HG03520 (cell line): ENCODE measurements around the gene CCNE1.

Source experiments
- ATAC-seq: cut with Tn5 transposase; IDR thresholded peaks from one replicate; pipeline ENCODE4 v1.9.1; 2021; ENCODE audit warnings: mild to moderate bottlenecking, moderate library complexity; ENCODE audit not compliant: unreplicated experiment

Gene CCNE1

DNA sequence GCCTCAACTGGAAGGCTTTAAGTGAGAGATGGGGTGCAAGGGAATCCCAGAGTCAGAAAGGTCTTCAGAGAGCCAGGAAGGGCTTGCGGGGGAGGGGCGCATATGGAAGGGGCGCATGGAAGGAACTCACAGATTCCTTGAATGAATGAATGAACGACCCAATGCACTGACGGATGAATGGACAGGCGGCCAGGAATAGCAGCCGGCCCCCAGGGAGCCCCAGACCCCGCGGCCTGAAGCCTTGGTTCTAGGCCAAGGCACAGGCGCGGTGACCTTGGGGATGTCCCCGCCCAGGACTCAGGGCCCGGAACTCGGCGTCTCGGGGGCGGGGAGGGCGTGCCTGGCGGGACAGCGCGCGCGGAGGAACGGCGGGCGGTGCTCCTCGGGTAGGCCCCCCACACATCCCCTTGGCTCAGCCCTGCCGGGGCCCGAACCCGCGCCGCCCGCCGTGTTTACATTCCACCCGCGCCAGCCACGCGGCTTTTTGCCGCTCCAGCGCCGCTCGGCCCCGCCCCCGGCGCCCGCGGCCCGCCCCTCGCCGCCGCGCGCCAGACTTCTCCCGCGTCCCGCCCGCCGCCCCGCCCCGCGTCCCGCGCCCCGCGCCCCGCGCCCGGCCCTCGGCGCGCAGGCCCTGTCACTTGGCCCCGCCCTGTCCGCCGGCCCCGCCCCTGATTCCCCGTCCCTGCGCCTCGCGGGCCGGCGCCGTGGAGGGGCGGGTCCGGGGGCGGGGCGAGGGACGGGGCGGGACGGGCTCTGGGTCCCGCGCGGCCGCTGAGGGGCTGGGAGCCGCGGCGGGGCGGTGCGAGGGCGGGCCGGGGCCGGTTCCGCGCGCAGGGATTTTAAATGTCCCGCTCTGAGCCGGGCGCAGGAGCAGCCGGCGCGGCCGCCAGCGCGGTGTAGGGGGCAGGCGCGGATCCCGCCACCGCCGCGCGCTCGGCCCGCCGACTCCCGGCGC, at the start of gene CCNE1:
TSS of gene CCNE1 (plus strand) at position 867 of the 955 bp plus-strand sequence. CDS start 565 bp downstream, outside the sequence.
- peak; percentile 63 for ATAC-seq

- no peak for ATAC-seq
Measured at GRCh38 chr19:29763196-29763595, 48.6 kb upstream of the CCNE1 start.

GRCh38 chr19:29764361-29764760, 47.4 kb upstream of the CCNE1 start:
- no peak for ATAC-seq

DNA sequence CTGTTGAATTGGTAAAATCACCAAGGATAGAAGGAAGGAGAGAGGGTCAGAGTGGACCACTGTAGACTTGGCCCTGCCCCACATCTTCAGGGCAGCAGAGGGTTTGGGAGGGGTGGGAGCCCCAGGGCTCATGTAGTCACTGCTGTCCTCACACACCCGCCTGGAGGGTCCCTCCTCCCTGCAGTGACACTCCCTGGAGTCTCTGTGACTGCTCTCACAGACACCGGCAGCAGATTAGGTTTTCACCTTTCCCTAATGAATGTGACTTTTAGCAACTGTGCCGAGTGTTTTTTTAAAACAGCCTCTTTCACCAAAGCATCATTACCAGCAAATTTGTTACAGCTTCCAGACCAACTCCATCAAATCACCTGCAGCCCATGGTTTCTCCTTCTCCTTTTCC, 45.7 kb upstream of the CCNE1 start:
- ATAC-seq: no peak

GRCh38 chr19:29767039-29767735, 44.6 kb upstream of the CCNE1 start:
- ATAC-seq: no peak

DNA sequence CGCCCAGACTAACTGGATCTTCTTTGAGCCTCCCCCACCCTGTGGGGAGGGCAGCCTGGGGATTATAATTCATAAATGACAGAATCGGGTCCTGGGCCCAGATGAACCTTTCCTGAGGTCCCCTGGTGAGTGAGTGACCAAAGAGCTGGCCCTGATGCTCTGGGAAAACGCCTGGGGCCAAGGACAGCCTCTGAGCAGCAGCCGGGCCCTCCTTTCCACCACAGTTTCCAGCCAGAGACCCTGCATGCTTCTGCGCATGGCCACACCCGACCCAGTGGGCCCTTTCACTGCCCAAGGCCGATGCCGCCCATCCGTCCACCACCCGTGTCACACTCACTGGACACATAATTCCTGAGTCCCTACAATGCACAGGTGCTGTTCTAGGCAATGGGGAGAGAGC, 43.6 kb upstream of the CCNE1 start:
- no peak for ATAC-seq

DNA sequence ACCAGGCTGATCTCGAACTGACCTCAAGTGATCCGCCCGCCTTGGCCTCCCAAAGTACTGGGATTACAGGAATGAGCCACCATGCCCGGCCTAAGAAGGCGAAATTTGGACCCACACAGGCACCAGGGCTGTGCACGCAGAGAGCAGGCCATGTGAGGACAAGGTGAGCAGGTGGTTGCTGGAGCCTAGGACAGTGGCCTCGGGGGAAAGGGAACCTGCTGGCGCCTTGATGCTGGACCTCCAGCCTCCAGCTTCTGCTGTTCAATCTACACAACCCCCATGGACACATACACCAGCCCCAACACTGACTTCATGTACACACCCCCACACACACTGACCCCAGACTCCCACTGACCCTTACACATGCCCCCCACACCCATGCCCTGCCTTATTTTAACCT, 41.8 kb upstream of the CCNE1 start:
- no peak for ATAC-seq

DNA sequence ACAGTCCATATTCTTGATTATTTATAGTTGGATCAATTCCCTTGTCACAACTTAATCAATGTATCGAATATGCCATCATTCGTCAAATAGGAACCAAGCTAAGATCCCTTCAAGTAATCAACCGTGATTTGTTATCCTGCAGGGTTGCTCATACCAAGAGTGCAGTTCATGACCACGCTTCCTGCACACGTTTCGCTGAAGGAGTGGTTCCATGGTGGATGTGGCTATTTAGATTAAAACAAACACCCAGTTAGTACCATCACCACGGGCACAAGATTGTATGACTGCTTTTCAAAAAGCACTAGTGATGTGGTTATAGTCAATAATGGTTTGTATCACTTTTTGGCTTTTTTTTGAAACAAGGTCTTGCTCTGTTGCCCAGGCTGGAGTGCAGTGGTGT, 41.1 kb upstream of the CCNE1 start:
- no peak for ATAC-seq

DNA sequence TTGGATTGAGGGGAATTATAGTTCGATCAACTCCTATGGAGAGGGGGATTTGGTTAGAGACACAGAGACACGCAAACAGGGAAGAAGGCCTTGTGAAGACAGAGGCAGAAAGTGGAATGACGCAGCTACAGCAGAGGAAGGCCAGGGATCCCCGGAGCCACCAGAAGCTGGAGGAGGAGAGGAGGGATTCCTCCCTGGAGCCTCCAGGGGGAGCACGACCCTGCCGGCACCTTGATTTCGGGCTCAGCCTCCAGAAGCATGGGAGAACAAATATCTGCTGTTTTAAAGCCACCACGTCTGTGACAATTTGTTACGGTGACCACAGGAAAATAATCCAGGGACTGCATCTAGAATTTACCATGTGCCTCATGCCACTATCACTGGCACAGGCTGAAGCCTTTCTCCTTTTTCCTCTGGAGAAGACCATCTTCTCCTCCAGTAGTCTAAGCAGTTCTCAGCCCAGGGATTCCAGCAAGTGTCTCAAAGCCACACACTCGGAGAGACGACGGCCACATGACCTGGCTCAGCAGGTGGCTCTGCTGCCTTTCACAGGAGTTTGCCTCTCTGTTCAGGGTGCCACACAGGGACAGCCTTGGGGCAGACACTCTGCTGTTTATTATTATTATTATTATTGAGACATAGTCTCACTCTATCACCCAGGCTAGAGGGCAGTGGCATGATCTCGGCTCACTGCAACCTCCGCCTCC, 39.9 kb upstream of the CCNE1 start:
- no peak for ATAC-seq

GRCh38 chr19:29772696-29773095, 39.1 kb upstream of the CCNE1 start:
- no peak for ATAC-seq

GRCh38 chr19:29773141-29773540, 38.6 kb upstream of the CCNE1 start:
- no peak for ATAC-seq

GRCh38 chr19:29774126-29774525, 37.7 kb upstream of the CCNE1 start:
- ATAC-seq: no peak

GRCh38 chr19:29777781-29778309, 33.9 kb upstream of the CCNE1 start:
- no peak for ATAC-seq

DNA sequence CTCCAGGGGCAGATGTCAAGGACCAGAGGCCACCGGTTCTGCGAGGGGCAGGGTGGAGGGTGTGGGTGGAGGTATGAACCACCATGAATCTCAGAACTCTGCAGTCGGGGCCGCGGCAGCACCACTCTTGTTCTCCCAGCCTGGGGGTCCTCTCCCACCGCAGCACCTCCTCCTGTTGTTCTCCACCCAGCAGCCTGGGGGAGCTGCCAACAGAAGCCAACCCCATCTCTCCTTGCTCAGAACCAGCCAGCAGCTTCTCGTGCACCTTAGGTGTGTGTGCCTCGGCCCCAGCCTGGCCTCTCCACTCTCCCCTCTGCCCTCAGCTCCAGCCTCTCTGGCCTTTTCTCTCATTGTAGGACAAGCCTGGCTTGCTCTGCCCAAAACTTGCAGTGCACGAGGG, 31.9 kb upstream of the CCNE1 start:
- ATAC-seq: no peak

GRCh38 chr19:29781386-29782259, 30.2 kb upstream of the CCNE1 start:
- ATAC-seq: no peak

DNA sequence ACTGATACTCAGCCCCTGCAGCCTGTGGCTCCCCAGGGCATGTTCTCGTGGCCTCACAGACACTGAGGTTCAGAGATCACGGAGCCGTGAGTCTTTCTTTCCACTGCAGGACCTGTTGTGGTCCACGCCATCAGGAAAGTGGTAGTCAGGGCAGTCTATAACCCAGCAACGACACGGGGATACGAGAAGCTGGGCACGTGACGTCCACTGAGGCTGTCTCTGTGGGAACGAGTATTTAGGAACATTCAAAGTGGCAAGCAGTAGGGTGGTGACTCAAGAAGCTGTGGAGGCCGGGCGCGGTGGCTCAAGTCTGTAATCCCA, 29.6 kb upstream of the CCNE1 start:
- no peak for ATAC-seq

DNA sequence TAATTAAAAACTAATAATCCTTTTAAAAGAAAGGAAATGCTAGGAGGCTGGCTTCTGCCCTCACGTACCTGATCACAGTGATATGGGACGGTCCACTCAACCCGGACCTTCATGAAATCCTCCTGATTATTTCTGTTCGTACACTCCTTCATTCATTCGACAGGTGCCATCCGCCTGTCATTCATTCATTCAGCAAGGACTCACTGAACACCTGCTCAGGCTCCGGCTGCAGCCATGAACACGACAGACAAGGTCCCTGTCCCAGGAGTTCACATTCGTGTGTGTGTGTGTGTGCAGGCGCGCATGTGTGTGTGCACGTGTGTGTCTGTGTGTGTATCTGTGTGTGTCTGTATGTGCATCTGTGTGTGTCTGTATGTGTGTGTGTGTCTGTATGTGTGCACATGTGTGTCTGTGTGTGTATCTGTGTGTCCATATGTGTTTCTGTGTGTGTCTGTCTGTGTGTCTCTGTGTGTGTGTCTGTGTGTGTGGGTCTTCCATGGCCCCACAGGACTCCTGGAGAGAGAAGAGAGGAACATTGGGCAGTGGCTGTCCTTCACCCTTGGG, 28.1 kb upstream of the CCNE1 start:
- ATAC-seq: no peak

GRCh38 chr19:29784598-29785223, 27.1 kb upstream of the CCNE1 start:
- no peak for ATAC-seq

GRCh38 chr19:29785360-29785759, 26.4 kb upstream of the CCNE1 start:
- no peak for ATAC-seq
